Anterior cingulate cortex (tissue), 58 donors: ENCODE measurements around the gene NUDT3.
A peak's percentile ranks its signal among the peaks of the same experiment; 100 is the strongest.
"Not testable (repeated sequence)": the region's sequence is repeated elsewhere in the genome, so short reads cannot be mapped to it uniquely, and the experiment has no call there.

Experiments used
- DNase-seq, 58 donors: peaks; one replicate each; lab custom pipeline; 2025; lab: John Stamatoyannopoulos, UW

NUDT3 gene

GRCh38 chr6:34347303-34347702 is 45.2 kb downstream of the NUDT3 start:
- no peak for DNase-seq

- peak in 1 of 58 donors; percentile 11 for DNase-seq
Observed at GRCh38 chr6:34346175-34347119, 46.0 kb downstream of the NUDT3 start.

- no peak for DNase-seq
Observed at GRCh38 chr6:34343806-34344205, 48.7 kb downstream of the NUDT3 start.

- DNase-seq: no peak
Observed at GRCh38 chr6:34342247-34342646, 50.2 kb downstream of the NUDT3 start.

- DNase-seq: no peak
Observed at GRCh38 chr6:34341481-34341971, 50.9 kb downstream of the NUDT3 start.

DNA sequence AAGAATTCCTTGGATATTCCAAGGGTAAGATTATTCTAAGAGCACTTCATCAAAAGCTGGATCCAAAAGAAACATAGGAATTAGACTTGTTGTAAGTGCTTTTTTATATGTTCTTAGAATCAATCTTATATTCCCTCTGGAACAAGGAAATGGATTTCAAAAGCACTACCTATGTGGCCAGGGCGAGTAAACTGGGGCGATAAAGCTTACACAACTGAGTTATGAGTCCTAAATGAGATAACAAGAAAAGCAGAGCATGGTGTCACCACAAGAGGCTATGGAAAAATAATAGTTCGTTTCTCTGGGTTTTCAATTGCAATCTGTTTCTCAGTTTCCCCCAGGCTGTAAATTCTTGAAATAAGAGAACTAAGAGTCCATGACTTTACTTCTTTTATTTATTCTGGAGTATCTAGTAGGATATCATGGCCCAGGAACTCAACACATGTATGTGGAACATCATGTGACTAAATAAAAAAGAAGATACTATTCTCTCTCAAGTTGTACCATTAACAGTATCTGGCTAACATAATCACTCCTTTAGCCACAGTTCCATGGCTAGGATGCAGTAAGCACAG is 51.5 kb downstream of the NUDT3 start:
- DNase-seq: no peak

- DNase-seq: no peak
Observed at GRCh38 chr6:34340394-34340793, 52.1 kb downstream of the NUDT3 start.

GRCh38 chr6:34339971-34340370 is 52.5 kb downstream of the NUDT3 start:
- DNase-seq: no peak

DNA sequence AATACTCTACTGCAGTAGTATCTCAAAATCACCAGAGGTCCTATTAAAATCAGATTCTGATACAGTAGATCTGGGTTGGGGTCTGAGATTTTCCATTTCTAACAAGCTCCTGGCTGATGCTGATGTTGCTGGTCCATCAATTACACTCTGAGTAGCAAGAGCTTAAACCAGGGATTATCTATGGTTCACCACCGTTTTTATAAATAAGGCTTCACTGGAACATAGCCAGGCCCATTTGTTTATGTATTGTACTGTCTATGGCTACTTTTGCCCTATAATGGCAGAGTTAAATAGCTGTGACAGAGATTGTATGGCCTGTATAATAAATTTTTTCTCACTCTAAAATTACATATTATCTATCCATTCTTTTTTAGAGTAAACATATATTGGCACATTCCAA is 53.0 kb downstream of the NUDT3 start:
- DNase-seq: no peak

DNA sequence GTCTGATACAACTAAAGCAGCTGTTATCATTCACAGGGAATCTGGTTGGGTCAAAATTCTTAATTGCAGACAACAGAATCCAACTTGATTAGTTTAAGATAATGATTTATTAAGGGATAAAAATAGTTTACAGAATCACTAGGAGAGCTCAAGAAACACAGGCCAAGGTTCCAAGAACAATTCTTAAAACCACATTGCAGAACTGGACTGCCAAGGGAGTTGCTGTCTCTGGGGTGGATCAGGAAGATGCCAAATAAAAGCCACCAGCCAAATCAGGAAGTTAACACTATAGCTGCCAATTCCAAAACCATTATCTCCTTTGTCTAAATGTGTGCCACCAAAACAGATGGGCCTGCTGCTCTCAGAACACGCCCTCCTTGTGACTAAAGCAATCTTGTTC is 53.7 kb downstream of the NUDT3 start:
- DNase-seq: no peak

DNA sequence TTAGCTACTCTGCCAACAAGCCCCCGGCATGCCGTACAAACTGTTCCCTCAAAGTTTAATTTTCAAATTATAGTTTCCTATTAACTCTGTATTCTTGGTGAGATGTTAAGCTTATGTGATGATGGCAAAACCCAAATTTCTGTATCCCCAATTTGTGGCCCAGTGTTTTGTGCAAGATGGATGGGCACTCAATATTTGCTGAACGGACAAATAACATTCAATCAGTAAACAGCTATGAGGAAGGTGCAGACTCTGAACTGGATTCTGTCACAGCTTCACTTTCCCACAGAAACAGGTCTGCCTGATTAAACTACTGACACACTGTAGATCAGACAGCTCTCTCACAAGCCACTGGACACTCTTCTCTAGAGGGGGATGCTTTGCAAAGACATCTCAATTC is 54.1 kb downstream of the NUDT3 start:
- DNase-seq: no peak

DNA sequence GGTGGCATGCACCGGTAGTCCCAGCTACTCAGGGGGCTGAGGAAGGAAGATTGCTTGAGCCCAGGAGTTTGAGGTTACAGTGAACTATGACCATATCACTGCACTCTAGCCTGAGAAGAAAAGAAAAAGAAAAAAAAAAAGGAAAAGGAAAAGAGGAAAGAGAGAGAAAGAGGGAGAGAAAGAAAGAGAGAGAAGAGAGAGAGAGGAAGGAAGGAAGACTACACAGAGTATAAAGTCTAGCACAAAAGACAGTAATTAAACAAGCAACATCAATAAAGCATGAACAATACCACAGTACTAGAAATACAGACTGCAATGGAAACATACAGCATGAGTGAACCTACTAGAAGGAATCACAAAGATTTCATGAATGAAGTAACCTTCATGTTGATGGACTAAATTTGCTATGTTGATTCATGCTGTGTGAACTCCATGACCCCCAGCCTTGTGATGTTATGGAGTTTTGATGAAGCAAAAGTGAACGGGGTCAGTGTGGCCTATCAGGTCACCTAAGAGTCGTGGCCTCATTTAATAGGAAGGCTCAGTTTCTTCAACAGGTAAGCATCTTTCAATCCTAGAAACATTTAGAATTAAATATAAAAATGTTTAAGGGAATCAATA is 57.6 kb downstream of the NUDT3 start:
- DNase-seq: no peak

DNA sequence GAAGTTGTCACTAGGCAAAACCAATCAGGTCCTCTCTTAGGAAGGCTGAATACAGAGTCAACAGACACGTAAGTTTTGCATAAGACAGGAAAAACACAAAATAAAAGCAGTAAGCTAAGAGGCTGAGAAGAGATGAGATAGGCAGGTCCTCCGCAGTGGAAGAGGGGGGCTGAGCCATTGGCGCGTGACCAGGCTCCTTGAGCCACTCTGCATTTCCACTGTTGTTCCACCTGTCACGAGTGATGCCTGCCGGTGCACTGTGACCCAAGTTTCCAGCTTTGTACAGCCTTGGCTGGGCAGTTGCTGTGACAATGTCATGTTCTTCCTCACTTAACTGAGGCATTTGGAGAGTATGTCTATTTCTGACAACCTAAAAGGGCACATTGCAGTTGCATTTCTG is 58.6 kb downstream of the NUDT3 start:
- DNase-seq: no peak

DNA sequence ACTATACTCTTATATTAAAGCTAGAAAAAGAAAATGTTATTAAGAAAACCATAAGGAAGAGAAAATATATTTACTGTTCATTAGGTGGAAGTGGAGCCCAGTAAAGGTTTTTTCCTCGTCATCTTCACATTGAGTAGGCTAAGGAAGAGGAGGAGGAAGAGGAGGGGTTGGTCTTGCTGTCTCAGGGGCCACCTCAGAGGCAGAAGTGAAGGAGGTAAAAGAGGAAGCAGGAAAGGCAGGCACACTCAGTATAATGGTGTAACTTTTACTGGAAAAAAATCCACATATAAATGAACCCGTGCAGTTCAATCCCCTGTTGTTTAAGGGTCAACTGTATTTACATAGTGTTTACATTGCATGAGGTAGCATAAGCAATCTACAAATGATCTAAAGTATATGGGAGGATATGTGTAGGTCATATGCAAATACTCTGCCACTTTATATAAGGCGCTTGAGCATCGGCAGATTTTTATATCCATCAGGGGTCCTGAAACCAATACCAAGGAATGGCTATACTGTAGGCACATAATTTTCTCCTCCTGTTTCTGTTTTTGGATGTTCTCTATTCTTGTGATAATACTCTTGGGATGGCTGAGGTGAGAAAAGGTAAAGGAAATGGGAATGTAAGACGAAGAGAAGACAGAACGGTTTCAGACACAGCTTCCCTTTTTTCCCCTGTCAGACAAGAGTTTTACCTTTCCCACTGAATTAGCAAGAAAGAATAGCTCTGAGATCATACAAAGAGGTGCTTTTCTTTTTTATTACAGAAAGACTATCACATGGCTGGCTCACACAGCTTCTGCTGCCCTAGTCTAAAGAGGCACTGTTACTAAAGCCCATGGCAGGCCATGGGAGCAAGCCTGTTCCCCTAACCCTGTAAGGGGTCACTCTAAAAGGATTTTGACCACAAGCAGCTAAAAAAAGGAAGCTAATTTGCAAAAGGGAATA is 59.9 kb downstream of the NUDT3 start:
- no peak for DNase-seq

DNA sequence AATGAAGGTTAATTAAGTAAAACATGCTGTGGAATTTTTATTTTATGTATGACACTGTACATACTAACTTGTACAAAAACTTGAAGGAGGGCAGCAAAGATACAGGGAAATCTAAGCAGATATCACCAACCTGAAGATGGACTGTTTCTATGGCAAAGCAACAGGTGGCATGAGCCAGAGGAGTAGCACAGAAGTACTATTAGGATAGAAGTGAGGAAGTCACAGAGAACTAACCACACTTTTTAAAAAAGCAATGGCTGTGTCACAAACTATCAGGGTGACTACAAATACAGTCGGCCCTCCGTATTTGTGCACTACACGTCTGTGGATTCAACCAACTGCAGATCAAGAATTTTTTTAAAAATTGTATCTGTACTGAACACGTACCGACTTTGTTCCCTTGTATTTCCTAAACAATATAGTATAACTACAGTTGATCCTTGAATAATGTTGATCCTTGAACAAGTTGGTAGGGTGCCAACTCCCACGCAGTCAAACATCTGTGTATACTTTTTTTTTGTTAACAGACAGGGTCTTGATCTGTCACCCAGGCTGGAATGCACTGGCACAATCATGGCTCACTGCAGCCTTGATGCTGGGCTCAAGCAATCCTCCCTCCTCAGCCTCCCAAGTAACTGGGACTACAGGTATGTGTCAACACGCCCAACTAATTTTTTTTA is 61.0 kb downstream of the NUDT3 start:
- DNase-seq: no peak

GRCh38 chr6:34329814-34330213 is 62.7 kb downstream of the NUDT3 start:
- DNase-seq: not testable (repeated sequence)

GRCh38 chr6:34328969-34329368 is 63.5 kb downstream of the NUDT3 start:
- no peak for DNase-seq

DNA sequence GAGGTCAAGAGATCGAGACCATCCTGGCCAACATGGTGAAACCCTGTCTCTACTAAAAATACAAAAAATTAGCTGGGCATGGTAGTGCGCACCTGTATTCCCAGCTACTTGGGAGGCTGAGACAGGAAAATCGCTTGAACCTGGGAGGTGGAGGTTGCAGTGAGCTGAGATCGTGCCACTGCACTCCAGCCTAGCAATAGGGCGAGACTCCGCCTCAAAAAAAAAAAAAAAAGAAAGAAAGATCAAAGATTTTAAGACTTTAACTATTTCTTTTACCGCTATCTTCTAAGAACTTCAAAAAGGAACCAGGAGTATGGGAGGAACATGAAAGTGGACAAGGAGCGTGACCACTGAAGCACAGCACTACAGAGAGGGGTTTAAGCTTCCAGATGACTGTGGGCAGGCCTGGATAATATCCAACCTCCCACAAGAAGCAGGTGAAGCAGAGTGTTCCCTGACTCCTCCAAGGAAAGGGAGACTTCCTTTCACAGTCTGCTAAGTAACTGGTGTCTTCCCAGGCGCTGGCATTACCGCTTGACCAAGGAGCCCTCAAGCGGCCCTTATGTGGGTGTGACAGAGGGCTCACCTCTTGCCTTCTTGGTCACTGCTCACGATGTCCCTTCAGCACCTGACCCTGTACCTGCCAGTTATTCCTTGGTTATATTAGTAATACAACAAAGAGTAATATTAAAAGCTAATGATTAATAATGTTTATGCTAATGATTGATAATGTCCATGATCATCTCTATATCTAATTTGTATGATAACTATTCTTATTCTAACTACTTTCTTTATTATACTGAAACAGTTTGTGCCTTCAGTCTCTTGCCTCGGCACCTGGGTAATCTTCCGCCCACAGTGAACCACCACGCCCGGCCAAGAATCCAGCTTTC is 64.9 kb downstream of the NUDT3 start:
- not testable (repeated sequence) for DNase-seq

DNA sequence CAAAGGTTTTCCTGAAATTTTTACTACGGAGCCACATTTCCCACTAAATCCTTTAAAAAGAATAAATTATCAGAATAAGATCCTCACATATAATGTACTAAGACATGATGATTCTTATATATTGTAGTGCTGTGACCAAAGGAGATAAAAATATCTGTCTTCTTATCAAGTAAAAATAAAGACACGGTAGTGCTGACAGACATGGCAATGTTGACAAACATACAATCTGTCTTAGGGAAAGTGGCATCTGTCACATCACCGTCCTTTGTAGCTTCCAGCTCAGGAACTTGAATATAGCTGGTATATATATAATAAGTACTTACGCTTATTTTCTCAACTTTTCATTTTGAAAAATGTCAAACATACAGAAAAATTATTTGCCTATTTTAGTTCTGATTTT is 66.8 kb downstream of the NUDT3 start:
- DNase-seq: no peak
